ENCODE results near the gene F7. TPM values are rescaled to one million over a fixed set of nuclear protein-coding genes. Genes with fewer than 3 reads are reported as not detected.

Gene F7
- total and polyA plus RNA-seq, 2 of the 4 experiments (the other 2 are of a cell fraction), result under 0.01 to 0.07 TPM

DNA sequence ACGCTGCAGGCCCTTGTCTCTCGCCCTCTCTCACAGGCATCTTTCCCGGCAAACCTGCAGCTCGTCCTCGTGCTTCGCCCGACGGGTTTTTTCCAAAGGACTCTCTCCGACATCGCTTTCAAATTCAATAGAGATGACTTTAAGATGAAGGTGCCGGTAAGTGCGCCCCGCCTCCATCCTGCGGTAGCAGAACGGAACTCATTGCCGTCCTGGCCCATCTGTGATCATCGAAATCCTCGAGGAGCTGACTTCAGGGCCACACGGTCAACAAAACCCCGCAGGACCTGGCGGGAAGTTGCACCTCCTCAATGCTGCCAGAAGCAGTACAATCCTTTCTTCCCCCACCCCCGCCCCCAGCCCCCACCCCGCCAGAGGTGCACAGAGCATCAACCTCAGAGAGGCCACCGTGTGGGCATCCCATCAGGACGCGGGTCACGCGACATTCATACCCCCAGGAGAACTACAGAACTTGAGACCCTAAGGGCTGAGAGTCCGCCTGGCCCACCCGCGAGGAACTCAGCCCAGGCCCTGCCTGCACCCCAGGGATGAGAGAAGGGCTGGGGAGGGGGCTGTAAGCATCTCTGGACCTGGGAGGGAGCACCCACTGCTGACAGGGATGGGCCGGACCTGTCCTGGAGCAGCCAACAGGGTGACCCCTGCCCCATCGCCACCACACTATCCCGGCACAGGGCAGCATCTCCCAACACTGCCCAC, 44.9 kb upstream of the F7 start:
- in situ Hi-C loops (cut with MboI; ENCODE audit: low sequenced_read_pairs) (no loop called here), dilution Hi-C loops (cut with HindIII; ENCODE audit: low sequenced_read_pairs, unreplicated experiment) (no loop called here), intact Hi-C loops (cut with micrococcal nuclease) (no loop called here)
- no peak overlapping the region for H2BK15ac ChIP-seq (ENCODE audit: low read depth, low read length)
- H3K14ac ChIP-seq (replicated peaks; ENCODE audit: low read depth, low read length), result no peak overlapping the region
- no peaks in the 10 kb centered on the region for H3K4me1 ChIP-seq (ENCODE audit: control insufficient read depth, insufficient read depth, low read length)
- ChIA-PET CTCF (no interaction called here), POLR2A (ENCODE audit: unreplicated experiment) (no interaction called here)
- peaks cover 2% of the 10 kb centered on the region for H3K27me3 ChIP-seq (ENCODE audit: control insufficient read depth, insufficient read depth, low read length)
- no peak overlapping the region for H3K27ac ChIP-seq (ENCODE audit: insufficient read depth, low read length)
- TF ChIP-seq FOS (IDR thresholded peaks at IDR 0.05; ENCODE audit: low read depth, low read length), result no peak
- H3K18ac ChIP-seq (ENCODE audit: low read depth, low read length), result no peak overlapping the region
- H2BK5ac ChIP-seq (ENCODE audit: low read depth, low read length, poor library complexity, severe bottlenecking), result no peak overlapping the region
- H2BK20ac ChIP-seq (ENCODE audit: low read depth, low read length), result no peak overlapping the region
- H3K79me1 ChIP-seq (ENCODE audit: low read depth in 1 of 2, low read length in 2 of 2), result no peaks in the 10 kb centered on the region
- no peak overlapping the region for H2BK120ac ChIP-seq (ENCODE audit: low read depth, low read length)
- no peak overlapping the region for H2AK5ac ChIP-seq (ENCODE audit: low read depth, low read length)
- no peak overlapping the region for H2AK9ac ChIP-seq (replicated peaks; ENCODE audit: low read depth, low read length, poor library complexity)
- H3K23ac ChIP-seq (ENCODE audit: low read depth, low read length), result no peak overlapping the region
- no peak overlapping the region for H3K4me2 ChIP-seq (ENCODE audit: low read depth, low read length)
- no peak overlapping the region for H2AFZ ChIP-seq (replicated peaks; ENCODE audit: low read length, poor library complexity)
- ATAC-seq (ENCODE audit: low read depth) (no peak), DNase-seq (no peak)
- BruUV-seq (replicated peaks), result no TSS peak
- H3K36me3 ChIP-seq (ENCODE audit: control insufficient read depth, insufficient read depth, low read length), result no peaks in the 10 kb centered on the region
- H4K91ac ChIP-seq (ENCODE audit: insufficient read depth, low read depth, low read length), result no peak overlapping the region
- 0 out of 2 replicates have a peak, but pooled peaks cover 4% of the 10 kb centered on the region for H3K9me1 ChIP-seq (ENCODE audit: insufficient read depth, low read length)
- H4K8ac ChIP-seq (ENCODE audit: low read depth in 2 of 2, low read length in 2 of 2), result no peak overlapping the region
- no peak overlapping the region for H4K5ac ChIP-seq (ENCODE audit: low read depth, low read length)
- no peaks in the 10 kb centered on the region; the same call in 1 of the 2 replicates for H4K20me1 ChIP-seq (ENCODE audit: insufficient read depth, low read length)
- H3K4ac ChIP-seq (ENCODE audit: low read depth, low read length), result no peak overlapping the region
- no peak overlapping the region for H3K56ac ChIP-seq (ENCODE audit: extremely low read depth, insufficient read depth, low read length)
- no peak overlapping the region for H3K4me3 ChIP-seq (ENCODE audit: insufficient read depth, low read depth, low read length)
- H3K9me3 ChIP-seq (ENCODE audit: control insufficient read depth, insufficient read depth, low read length), result peaks cover 5% of the 10 kb centered on the region; the same call in 1 of the 2 replicates
- no peak overlapping the region for H3K9ac ChIP-seq (ENCODE audit: low read depth, low read length)
- 67% methylated on average over 9 of the region's 34 CpGs; no CpG with 5 or more reads in 1 of the 2 experiments for WGBS, 2 experiments (ENCODE audit: extremely low coverage in 2 of 2, insufficient read length in 1 of 2)
